ENCODE data around the gene URB1.

- TF ChIP-seq TAF1 (IDR thresholded peaks at IDR 0.05; ENCODE audit: low read depth, low read length) (no peak), POLR2A (IDR thresholded peaks at IDR 0.05; ENCODE audit: low read depth, low read length) (no peak), SPI1 (IDR thresholded peaks at IDR 0.05; ENCODE audit: low read depth, low read length) (no peak)
Measured at GRCh38 chr21:32424191-32424535, 31.4 kb upstream of the URB1 start.
